NCI-H2196 (cell line): ENCODE data around the gene CTIF.

Experiments used
- DNase-seq: peaks from one replicate; lab custom pipeline; 2025; ENCODE audit not compliant: unreplicated experiment; lab: John Stamatoyannopoulos, UW

CTIF gene

DNA sequence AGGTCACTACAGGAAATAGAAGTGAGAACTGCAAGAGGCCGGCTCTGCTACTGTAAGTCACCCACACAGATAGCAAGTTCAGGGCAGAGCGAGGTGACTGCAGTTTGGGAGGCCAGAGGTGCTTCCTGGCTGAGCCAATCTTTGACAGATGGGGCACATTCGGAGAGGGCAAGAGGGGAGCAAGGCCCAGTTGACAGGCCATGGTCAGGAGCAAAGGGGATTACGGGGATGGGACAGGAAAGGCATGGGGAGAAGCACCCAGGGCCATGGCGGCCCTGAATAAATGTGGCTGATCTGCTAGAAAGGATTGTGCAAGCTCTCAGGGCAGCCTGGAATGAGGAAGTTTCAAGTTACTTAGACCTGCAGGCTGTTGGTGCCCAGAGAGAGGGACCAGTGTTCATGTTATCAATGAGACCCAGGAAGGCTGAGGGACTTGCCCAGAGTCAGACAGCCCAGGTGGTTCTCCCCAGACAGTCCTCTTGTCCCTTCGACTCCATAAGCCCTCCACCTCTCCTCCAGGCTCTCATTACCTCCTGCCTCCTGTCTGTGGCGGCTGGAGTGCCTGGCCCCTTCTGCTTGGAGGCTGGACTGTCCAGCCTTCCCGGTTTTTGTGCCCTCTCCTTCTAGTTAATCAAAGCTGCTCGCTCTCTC, 123.3 kb downstream of the CTIF start:
- DNase-seq, result peak; percentile 52

DNA sequence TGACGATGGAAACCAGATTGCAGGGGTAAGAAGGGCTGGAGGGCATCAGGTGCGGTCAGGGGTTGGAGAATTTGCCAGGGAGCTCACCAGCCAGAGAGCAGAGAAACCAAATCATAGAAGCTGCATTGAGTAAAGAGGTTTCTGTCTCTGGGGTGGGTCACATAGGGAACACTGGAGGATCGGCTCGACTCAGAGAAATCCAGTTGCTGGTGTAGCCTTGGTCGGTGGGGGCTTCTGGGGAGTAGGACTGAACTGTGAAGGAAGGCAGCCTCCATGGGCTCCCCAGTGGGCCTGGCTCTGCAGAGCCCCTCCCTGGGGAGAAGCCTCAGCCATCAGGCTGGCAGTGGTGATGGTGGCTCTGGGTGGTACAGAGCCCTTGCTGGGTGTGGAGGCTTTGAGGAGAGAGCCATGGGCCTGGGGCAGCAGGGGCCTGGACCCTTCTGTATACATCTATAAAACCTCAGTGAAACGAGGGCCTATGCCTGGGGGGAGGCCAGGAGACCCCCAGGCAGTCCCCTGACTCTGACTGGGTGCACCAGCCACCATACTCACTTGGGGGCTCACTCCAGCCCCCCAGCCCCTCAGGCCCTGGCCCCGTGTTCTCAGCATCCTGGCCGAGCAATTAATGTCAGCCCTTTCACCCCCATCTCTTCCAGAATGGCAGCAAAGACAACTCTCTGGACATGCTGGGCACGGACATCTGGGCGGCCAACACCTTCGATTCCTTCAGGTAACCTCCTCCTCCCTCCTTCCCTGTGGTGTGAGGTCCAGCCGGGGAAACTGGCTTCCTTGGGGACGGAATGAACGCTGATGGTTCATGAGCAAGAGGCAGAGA, 124.5 kb downstream of the CTIF start:
- no peak for DNase-seq

DNA sequence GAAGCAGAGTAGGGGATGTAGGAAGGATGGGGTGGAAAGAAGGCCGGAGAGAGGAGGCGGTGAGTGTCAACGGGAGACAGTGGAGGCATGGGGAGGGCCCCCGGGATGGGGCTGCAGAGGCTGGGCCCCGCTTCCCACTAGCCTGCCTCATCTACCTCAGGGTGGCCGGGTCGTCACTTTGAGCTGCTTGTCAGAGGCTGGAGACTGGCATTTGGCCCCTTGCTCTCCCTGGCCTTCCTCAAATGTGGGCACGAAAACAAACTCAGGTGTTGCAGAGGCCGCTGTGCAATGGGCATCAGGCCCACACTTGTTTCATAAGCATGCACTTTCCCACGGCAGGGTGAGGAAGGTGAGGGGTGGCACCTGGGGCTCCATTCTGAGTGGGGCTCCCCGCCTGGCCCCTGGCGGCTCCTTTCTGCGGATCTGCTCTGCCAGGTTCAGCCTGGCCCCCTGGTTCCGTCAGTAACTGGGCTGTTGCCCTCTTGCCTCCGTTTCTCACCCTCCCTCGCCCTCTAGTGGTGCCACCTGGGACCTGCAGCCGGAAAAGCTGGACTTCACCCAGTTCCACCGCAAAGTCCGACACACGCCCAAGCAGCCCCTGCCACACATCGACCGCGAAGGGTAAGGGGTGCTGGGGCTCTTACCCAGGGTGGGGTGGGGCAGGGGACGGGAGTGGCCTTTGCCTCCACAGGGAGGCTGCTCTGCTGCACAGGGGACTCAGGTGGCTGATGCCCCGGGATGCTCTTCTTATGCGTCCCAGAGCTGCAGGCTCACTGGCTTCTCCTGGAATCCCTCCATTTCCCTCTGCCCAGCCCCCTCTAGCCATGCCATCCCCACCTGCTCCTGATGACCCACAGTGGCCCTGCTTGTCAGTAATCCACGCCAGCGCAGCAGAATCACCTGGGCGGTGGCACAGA, 125.4 kb downstream of the CTIF start:
- peak; percentile 69 for DNase-seq

DNA sequence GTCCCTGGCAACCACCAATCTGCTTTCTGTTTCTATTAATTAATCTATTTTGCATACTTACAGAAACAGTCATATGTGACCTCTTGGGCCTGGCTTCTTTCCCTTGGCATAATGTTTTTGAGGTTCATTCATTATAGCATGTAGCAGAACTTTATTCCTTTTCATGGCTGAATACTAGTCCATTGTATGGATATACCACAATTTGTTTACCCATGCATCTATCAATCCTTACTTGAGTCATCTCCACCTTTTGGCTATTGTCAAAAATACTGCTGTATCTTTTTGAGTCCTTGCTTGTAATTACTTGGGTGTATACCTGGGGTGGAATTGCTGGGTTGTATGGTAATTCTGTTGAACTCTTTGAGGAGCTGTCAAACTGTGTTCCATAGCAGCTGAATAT, 126.8 kb downstream of the CTIF start:
- DNase-seq, result no peak

DNA sequence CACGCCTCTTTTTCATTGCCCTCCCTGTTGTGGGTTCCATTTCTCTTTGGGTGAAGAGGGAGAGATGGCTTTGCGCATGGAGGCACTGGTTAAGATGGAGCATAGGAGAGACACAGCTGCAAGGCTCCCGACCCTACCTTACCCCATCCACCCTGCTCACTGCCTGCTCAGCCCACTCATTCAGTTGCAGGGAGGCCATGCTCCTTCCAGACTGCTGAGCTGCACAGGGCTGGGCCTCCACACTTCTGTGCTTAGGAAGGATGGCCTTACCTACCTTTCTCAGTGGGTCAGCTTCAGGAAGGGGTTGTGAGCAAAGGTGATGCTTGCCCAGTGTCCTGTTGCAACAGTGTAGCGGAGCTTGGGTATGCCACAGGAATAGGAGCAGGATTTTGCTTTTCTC, 127.8 kb downstream of the CTIF start:
- no peak for DNase-seq

DNA sequence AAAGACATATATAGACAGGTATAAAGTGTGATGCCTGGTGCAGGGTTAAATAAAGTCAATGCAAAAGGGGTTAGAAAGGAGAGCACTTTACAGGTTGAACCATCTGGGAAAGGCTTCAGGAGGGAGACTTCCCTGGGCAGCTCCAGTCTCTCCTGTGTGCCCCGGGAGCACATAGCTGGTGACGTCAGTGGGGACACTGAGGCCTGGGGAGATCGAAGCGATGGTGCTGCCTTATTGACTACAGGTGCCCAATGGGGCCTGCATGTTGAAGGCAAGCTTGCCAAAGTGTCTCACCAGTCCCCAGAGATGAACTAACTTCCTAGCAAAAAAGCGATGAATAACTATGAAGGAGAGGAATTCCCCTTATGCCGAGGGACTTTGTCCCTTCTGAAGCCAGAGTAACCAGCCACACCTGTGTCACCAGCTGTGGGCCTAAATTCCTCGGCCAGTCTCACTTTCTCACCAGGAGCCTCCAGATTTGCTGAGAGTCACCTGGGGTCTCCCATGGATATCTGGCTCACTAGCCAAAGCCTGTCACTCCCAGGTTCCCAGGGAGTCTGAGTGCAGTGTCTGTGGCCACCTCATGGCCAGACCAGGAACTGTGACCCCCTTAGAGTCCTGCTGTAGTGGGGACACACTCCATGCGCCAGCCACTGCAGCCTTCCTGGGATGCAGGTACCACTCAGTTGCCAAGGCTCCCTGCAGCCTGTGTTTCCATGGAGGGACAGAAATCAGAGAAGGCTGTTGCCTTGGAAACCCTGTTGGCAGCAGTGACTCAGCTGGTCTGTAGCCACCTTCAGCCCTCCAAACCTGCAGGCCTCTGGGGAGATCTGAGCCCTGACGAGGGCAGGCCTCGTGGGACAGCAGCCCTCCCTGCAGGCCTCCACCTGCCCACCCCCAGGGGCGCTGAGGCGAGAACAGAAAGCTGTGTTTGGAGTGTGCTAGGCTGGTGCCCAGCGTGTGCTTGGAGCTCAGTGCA, 128.7 kb downstream of the CTIF start:
- DNase-seq, result peak; percentile 58

DNA sequence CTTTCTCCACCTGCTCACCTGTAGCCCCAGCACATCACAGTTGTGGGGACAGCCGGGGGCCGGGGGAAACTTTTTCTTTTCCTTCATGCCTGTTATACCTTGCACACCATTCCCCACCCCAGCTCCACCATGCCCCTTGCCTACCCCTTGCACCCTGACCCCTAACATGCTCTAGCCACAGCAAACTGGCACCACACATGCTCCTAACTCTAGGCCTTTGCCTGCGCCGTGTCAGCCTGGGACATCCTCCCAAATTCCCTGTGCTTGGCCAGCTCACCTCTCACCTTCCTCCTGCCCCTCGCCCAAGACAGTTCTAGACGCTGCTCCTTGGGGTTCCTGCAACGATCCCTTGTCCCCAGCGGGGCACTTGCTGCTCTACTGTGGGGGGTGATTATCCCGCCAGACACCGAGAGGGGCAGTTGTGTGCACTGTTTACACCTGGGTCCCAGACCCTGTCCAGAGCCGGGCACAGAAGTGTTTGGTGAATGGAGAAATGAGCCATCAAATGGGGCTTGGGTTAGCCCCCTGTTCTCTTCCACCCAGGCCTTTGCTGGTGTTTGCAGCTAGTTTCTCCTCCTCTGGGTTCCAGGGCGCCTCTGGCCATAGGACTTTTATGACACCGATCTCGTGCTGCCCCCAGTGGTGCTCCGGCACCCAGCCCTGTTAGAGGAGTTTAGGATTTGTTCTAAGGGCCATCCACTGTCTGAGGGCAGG, 129.8 kb downstream of the CTIF start:
- DNase-seq, result no peak

DNA sequence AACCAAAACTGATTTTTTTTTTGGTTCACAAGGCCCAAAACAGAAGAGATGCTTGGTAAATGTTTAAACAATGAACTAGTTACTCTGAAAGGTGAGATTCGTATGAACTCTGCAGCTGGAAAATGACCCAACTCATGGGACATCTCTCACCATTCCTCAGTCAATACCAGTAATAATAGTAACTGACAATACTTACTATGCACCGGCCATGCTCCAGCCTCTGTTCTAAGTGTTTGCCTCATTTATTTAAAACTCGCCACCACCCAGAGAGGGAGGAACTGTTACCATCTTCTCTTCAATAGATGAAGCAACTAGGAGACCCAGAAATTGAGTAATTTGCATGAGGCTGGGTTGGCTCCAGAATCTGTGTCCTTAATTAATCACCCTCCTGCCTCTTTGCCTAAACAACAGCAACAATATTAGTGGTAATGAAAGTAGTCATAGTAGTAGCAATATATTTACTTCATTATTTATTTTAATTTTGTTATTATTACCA, 130.4 kb downstream of the CTIF start:
- DNase-seq, result no peak

DNA sequence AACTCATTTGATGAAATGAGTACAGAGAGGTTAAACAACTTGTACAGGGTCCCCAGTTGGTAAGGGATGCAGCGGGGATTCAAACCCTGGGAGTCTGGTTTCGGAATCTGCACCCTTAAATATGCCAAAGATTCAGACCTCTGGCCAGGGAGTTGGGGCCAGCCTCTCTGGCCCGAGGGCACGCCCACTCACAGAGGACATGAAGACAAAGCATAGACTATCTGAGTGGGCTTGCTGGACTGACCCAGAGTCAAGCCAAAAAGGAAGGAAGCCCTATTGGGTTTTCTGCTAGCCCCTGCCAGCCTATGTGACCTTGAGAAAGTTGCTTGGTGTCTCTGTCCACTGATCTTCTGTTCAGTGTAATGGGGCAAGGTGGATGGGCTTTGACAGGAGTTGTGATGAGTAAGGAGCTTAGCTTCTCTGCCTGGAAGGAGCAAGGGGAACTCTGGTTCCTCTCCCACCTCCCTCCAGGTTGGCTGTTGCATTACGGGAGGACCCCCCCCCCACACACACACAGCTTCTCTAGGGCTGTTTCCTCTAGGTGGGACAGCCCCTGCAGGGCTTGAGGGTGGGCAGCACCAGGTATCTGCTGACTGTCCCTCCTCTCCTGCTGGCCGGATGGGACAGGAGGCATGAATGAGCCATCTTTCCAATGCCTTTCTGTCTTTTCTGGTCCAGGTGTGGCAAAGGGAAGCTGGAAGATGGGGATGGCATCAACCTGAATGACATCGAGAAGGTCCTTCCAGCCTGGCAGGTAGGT, 131.3 kb downstream of the CTIF start:
- DNase-seq, result no peak

DNA sequence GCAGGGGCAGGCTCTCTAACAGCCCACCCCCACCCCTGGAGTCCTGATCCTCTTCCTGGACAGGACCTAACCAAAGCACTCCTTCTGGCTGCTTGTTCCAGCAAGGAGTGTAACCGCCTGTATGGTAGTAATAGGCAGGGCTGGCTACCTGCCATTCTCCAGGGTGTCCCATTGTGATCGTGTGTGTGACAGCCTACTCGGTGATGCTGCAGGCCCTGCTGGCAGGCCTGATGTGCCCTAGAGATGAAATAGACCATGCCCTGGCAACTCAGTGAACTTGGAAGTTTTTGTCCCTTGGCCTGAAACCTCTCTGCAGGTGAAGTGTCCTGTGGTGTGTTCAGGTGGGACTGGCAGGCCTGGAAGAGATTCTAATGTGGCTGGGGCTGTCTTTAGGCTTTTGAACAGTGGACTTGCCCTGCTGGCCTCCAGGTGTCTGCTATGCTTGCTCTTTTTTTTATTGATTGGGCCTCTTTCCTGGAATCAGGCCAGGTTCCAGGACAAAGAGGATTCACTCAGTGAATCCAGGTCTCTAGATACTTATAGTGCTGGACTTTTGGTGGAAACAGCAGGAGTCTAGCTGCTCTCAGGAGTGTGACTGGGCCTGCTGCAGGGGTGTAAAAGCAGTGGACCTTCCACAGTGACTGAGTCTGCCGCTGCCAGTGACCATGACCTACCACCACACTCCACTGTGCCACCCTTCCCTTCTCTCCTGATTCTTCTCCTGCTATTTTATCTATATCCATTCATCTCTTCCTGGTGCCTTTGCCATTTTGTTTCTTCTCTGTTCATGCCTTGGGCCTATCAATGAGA, 132.1 kb downstream of the CTIF start:
- DNase-seq, result no peak

DNA sequence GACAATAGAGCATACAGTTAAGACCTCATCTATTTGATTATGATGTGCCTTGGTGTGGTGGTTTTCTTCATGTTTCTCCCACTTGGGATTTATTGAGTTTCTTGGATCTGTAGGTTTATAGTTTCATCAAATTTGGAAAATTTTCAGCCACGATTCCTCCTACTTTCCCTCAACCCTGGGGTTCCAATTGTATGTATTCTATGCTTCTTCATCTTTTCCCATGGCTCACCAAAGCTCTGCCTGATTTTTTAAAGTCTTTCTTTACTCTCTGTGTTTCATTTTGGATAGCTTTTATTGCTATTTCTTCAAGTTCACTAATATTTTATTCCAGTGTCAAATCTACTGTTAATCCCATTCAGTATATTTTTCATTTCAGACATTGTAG, 132.7 kb downstream of the CTIF start:
- no peak for DNase-seq

DNA sequence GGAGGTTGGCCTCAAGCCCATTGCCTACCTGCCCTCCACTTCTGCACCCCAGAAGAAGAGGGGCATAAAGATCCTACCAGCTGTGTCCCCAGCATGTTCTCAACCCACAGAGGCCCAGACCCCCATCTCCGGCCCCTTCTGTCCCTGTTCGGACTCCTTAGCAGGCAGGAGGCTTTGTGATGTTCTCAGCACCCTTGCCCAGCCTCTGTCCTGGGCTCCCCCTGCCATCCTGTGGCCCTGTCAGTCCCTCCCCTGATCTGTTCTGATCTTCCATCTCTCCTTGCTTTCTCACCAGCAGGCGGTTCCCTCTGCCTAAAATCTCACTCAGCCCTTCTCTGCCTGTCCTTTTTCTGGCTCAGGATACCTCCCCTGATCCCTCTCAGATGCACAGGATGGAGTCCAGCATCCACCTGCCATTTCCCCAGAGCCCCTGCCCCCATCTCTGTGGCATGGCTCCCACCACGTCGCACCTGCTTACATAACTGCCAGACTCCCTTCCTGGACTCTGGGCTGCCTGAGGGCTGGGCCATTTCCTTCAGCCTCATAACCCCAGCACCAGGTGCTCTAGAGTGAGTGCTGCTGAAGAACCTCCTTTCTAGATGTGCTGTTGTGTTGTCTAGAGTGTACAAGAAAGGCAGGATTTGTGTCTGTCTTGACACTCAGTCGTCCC, 134.0 kb downstream of the CTIF start:
- DNase-seq, result peak; percentile 29

DNA sequence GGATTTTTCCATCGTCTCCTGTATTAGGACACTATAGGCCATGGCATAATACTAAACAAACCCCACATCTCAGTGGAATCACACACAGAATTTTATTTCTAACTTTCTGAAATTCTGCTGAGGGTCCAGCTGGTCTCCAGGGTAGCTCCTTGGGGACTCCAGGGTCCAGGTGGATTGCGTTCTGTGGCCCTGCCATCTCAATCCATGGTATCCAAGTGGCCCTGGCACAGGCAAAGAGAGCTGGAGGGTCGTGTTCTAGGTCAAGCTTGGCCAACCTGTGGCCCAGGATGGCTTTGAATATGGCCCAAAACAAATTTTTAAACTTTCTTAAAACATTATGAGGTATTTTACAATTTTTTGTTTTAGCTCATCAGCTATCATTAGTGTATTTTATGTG, 134.6 kb downstream of the CTIF start:
- DNase-seq, result no peak

DNA sequence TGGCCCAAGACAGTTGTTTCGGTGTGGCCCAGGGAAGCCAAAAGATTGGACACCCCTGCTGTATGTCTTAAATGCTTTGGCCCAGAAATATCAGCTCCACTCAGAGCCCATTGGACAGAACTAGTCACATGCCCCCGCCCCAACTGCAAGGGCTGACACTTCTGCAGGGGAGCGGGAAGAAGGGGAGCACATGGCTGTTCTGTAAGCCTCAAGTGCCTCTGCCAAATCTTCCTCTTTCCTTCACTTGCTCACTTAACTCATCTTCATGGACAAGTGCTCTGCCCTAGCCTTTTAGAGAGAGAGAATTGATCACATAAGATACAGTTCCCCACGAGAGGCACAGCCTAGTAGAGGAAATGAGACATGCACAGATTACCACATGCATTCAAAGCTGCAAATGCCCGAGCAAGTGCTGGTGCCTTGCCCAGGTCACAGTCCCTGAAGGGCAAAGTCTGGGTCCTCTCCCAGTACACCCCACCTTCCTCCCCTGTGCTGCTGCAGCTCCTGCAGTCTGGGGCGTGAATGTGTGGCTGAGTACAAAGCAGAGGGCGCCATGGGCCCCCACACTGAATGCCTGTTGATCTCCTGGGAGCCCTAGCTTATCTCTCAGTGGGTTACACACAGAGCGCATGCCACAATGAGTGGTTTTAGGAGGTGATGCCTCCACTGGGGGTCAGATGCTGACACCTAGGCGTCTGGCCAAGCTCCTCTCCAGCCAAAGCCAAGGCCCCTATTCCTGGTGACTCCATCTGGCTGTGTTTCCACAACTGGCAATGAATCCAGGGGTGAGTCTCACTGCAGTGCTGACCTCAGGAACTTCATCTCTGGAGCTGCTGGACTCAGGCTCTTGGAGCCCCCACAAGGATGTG, 135.3 kb downstream of the CTIF start:
- DNase-seq, result no peak

DNA sequence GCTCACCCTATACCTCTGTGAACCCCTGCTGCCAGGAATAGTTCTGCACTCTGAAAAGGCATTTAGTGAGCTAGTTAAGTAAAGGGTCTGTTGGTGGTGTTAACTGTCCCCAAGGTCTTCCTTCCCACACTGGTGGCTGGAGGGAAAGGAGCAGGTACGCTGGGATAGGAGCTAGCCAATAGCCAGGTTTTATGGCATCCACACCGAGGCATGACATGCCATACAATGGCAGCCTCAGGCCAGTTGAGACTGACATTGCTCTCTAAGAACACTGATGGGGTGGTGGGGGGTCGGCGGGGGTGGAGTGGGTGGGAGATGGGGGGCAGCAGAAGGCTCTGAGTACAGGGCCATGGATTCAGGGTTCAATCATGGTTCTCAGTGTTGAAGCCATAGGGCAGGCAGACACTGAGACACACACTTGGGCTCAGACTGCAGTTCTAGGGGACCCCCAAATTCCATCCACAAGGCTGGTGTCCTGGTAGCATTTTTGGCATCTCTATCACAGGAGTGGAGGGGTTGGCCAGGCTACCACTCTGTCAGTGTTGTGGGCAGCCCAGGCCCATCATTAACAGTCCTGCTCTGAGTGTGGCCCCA, 136.0 kb downstream of the CTIF start:
- no peak for DNase-seq

DNA sequence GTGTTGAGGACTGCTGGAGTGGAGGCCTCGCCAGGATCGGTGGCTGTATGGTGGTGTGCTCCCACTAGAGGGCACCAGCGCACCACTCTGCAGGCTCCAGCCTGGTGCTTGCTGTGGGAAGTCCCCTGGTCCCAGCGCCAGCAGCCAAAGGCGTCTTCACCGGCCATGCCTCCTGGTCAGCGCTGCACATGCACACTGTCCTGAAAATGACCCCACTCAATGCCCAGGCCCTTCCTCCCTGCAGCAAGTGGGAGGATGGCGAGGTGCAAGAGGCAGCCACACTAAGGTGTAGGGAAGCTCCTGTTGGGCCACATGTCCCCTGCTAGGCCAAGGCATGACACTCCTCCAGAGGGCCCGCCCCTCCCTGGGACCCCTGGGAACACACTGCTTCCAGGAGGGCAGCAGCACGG, 136.5 kb downstream of the CTIF start:
- peak; percentile 81 for DNase-seq
